Heart left ventricle (tissue), 16 donors: ENCODE measurements around the gene RIN3. TPM values are rescaled to one million over a fixed set of nuclear protein-coding genes. Genes with fewer than 3 reads are reported as not detected.

ENCODE experiments used
- ATAC-seq, 4 donors: fragments of 200-7000 bp; cut with Tn5 transposase; one replicate each; pipeline ENCODE4 v1.9.1; 2020 to 2022; ENCODE audit warnings: moderate library complexity in 4 of 4, mild to moderate bottlenecking in 3 of 4, moderate number of reproducible peaks in 1 of 4
- DNase-seq, 5 donors: peaks; one replicate each; pipeline ENCODE4 v3.0.0-alpha.2; 2020
- H3K27ac ChIP-seq, 12 donors: fragments of 200-600 bp; sonication (generic) in 4 of 12; one replicate each; pipeline versions ENCODE4 v1.5.0 to v1.8.0; 2016 to 2022; ENCODE audit warnings: mild to moderate bottlenecking in 2 of 12
- H3K27me3 ChIP-seq, 9 donors: fragments of 200-600 bp; sonication (generic) in 2 of 9; one replicate each; pipeline versions ENCODE4 v1.5.1 to v1.8.0; 2016 to 2022; ENCODE audit warnings: mild to moderate bottlenecking in 3 of 9
- H3K36me3 ChIP-seq, 9 donors: fragments of 200-600 bp; sonication (generic) in 2 of 9; one replicate each; pipeline versions ENCODE4 v1.5.0 to v1.8.0; 2018 to 2022; ENCODE audit warnings: mild to moderate bottlenecking in 2 of 9
- H3K4me1 ChIP-seq, 12 donors: fragments of 200-600 bp; sonication (generic) in 4 of 12; one replicate each; pipeline versions ENCODE4 v1.5.0 to v1.8.0; 2016 to 2022; ENCODE audit warnings: mild to moderate bottlenecking in 3 of 12
- H3K4me3 ChIP-seq, 12 donors: fragments of 200-600 bp; sonication (generic) in 4 of 12; one replicate each; pipeline versions ENCODE4 v1.5.0 to v1.8.0; 2017 to 2022; ENCODE audit warnings: mild to moderate bottlenecking in 9 of 12, moderate library complexity in 4 of 12
- H3K9me3 ChIP-seq, 12 donors: fragments of 200-600 bp; sonication (generic) in 4 of 12; one replicate each; pipeline versions ENCODE4 v1.5.0 to v1.8.0; 2016 to 2022; ENCODE audit warnings: mild to moderate bottlenecking in 1 of 12
- CTCF ChIP-seq, 12 donors: fragments of 200-600 bp; sonication (generic) in 4 of 12; IDR thresholded peaks; one replicate each; pipeline versions ENCODE4 v1.5.0 to v1.8.0; 2018 to 2022; ENCODE audit warnings: antibody characterized with exemption in 12 of 12, mild to moderate bottlenecking in 5 of 12
- POLR2A ChIP-seq, 2 donors: fragments of 450-650 bp; IDR thresholded peaks; one replicate each; pipeline ENCODE4 v1.6.1; 2017; ENCODE audit warnings: antibody characterized with exemption in 2 of 2, mild to moderate bottlenecking in 2 of 2, moderate library complexity in 2 of 2
- WGBS, 4 donors: extraction: QIAGEN DNeasy Blood & Tissue Kit in 2 of 4; methylation state at CpG; one replicate each; pipeline versions ENCODE4 v1.1.5 to v1.1.7; 2013 to 2018; 5-methylcytosine and 5-hydroxymethylcytosine counted together
- intact Hi-C, 10 donors: fragments of 100-400 bp; cut with DNase I; formaldehyde crosslinking; loops; one replicate each; pipeline versions ENCODE4 v1.11.1 to v1.14.2; 2022
- polyA plus RNA-seq, 2 donors: library from polyadenylated mRNA; stranded (reverse); fragments of 200-250 nt; gene quantifications; one replicate each; pipeline ENCODE4 v1.2.3, GENCODE V29; 2013
- total RNA-seq, 9 donors: library from RNA; depleted of rRNA in 2 of 9; stranded (reverse); fragments of >200 nt in 2 of 9; fragmentation: NEBNext Ultra II Directional in 3 of 9; extraction: Animal tissue kit (Norgen Biotek cat#: 25700) in 3 of 9; gene quantifications; one replicate each; pipeline versions ENCODE4 v1.1.0 to v1.2.4, GENCODE V29; 2016 to 2023
- donor health status: ischemic (EF 13 %, LVEDD 7.1; RV severe dilation, severe dysfunction).
- donor health status: healthy with polysubstance abuse.
- donor health status: DM: no; HTN: yes; CAD: no.
- donor health status: DM: no; HTN: no; CAD: no.
- donor health status: ischemic (EF 25% LVEDD 6.9; RV normal size, moderate dysfunction).
- donor health status: ischemic (EF 25% LVEDD 5.7; RV mildly dilated, moderate dysfunction).
- donor health status: healthy.
- donor health status: DM: yes; HTN: yes; CAD: no.
- donor health status: ischemic (EF 35%, LVEDD 5.7; RV mildly dilated, moderate dysfunction).
- donor health status: nonischemic (EF 11% LVEDD 7.7; RV severe dilation, severe dysfunction).
- donor health status: DM: yes; HTN: yes; CAD: no.
- donor health status: PGD.
- donor health status: ischemic (EF 29% LVEDD 5.4; RV normal size, mild dysfunction).
- donor health status: nonischemic (EF 23%, LVEDD 6.1; RV moderate dilation, normal function).

Gene RIN3
- total and polyA plus RNA-seq, 11 donors = 8.6 to 37.0 (median 12.7) TPM

DNA sequence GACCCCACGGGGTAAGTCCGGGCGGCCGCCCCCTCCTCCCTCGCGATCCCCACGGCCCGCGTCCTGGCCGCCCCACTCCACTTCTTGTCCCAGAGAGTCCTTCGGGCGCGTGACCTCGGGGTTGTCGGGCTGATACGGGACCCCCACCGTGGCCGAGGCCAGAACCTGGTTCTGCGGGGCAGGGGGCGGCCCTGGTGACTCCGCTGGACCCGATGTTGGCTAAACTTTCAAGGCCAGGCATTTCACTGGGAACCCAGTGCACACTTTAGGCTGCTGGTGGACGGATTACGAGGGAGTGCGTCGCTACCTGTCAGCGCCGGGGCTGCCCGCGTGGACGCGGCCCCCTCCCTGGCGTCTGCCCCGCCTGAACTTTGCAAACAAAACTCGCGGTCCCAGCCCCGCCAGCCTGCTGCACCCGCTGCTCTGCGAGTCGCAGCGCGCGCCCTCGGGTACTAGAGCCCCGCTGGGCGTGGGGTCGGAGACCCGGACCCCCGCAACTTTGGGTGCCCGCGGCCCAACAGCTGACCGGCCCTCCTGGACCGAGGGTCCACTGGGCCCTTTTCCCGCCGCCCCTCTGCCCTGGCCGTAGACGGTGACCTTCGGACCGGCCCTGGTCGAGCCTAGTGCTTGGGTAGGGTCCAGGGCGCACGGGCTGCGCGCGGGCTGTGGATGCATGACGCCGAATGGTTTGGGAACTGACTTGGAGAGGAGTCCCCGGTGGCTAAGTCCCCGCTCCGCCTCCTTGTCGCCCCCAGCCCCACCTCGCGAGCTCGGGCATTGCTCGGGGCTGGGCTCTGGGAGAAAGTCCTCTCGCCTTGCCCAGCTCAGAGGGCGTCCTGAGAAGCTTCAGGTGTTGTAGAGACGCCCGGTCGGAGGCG lies 624 bp downstream of the RIN3 start:
- peak overlapping the region; percentile 80 to 95 (median 87) for H3K27ac ChIP-seq
- no peaks in the 10 kb centered on the region for H3K9me3 ChIP-seq
- H3K36me3 ChIP-seq = no peaks in the 10 kb centered on the region
- H3K27me3 ChIP-seq = no peaks in the 10 kb centered on the region
- peak overlapping the region; percentile 65 to 94 (median 78) for H3K4me3 ChIP-seq
- peaks cover 0 to 77% (median 25%) of the 10 kb centered on the region in 12 donors for H3K4me1 ChIP-seq
- intact Hi-C loops = loop anchor here in 3 of 10 donors (1.0 to 5.0 kb wide), 2 partner anchors 53 to 57 kb away; no protein-coding TSS in a partner anchor
- ATAC-seq (peak in 3 of 4 donors; percentile 36 to 48 (median 36)), DNase-seq (peak in 2 of 5 donors; percentile 45 to 74)
- WGBS, 4 donors = 4 to 10% (median 8%) methylated on average over 47 to 81 of the region's 81 CpGs
- TF ChIP-seq POLR2A (IDR thresholded peaks at IDR 0.05) (no peak), CTCF (IDR thresholded peaks at IDR 0.05) (no peak)

GRCh38 chr14:92514844-92515514 lies 1.4 kb downstream of the RIN3 start:
- peak overlapping the region; percentile 80 to 95 (median 87) for H3K27ac ChIP-seq

DNA sequence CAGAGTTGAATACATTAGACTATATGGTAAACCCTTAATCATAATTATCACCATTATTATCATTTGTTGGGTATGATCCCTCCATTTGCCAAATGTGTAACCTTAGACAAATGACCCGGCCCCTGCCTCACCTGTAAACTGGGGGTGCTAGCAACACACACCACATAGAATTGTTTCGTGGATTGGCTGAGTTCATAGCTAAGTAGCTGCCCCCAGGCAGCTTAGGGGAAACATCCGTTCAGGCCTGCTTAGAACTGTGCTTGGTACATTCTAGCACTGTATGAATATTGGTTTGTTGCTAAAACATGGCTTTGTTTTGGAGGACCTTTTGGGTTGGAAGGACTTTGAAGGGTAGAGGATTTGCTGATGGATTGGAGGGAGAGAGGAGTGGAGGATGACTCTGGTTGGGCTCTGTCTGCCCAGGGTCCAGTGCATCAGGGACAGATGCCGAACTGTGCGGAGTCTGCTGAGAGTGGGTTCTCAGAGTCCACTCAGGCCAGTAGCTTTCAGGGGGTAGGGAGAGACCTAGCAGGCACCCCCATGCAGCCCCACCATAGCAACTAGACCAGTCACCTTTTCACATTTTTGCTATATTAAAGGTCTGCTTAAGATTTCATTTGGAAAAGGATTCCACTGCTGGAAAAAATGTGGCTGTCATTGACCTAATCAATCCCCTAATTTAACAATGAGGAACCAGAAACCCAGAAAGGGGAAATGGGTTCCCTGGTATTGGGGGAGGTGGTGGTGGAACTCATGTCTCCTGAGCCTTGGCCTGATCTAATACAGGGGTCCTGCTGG lies 2.2 kb downstream of the RIN3 start:
- Histone ChIP-seq H3K4me3 (peak overlapping the region in 7 of 12 donors; percentile 65 to 94 (median 73)), H3K4me1 (peaks cover 0 to 86% (median 28%) of the 10 kb centered on the region in 12 donors), H3K27me3 (no peaks in the 10 kb centered on the region), H3K36me3 (peaks cover 0 to 3% (median 0%) of the 10 kb centered on the region in 9 donors), H3K9me3 (no peaks in the 10 kb centered on the region), H3K27ac (peak overlapping the region in 5 of 12 donors; percentile 80 to 94 (median 93))
- TF ChIP-seq CTCF (IDR thresholded peaks at IDR 0.05) = no peak
- no peak for TF ChIP-seq POLR2A (IDR thresholded peaks at IDR 0.05)
- ATAC-seq (no peak), DNase-seq (no peak)
- 85 to 91% (median 86%) methylated on average over 5 of the region's 5 CpGs for WGBS, 4 donors
- intact Hi-C loops = loop anchor here in 1 of 10 donors (5.0 kb wide), 1 partner anchor 162 kb away; no protein-coding TSS in a partner anchor

More at GRCh38 chr14:92514844-92515514, 1.4 kb downstream of the RIN3 start:
- 36 to 66% (median 51%) methylated on average over 15 of the region's 15 CpGs for WGBS, 4 donors
- intact Hi-C loops = loop anchor here in 3 of 10 donors (5.0 kb wide), 2 partner anchors 58 to 162 kb away; no protein-coding TSS in a partner anchor
- Histone ChIP-seq H3K27me3 (no peaks in the 10 kb centered on the region), H3K36me3 (no peaks in the 10 kb centered on the region), H3K9me3 (no peaks in the 10 kb centered on the region), H3K4me3 (peak overlapping the region; percentile 65 to 94 (median 78)), H3K4me1 (peaks cover 0 to 85% (median 28%) of the 10 kb centered on the region in 12 donors)
- DNase-seq (no peak), ATAC-seq (peak in 1 of 4 donors; percentile 1)
- TF ChIP-seq CTCF (IDR thresholded peaks at IDR 0.05) (no peak), POLR2A (IDR thresholded peaks at IDR 0.05) (no peak)
